IPS-NIHi7 (cell line): ENCODE results near the gene ACER3.
"Not testable (repeated sequence)": the region's sequence is repeated elsewhere in the genome, so short reads cannot be mapped to it uniquely, and the experiment has no call there.

Source experiments
- DNase-seq: peaks from one replicate; pipeline ENCODE4 v3.0.0; 2012; ENCODE audit warnings: mixed read lengths; ENCODE audit errors: extremely low spot score

The ACER3 gene

GRCh38 chr11:77057938-77058474 is 197.3 kb downstream of the ACER3 start:
- no peak for DNase-seq

GRCh38 chr11:77058900-77059299 is 198.2 kb downstream of the ACER3 start:
- DNase-seq, result no peak

- no peak for DNase-seq
Observed at GRCh38 chr11:77059806-77060205, 199.1 kb downstream of the ACER3 start.

- no peak for DNase-seq
Observed at GRCh38 chr11:77060234-77060633, 199.5 kb downstream of the ACER3 start.

- DNase-seq, result not testable (repeated sequence)
Observed at GRCh38 chr11:77061258-77061657, 200.5 kb downstream of the ACER3 start.

- no peak for DNase-seq
Observed at GRCh38 chr11:77062924-77063323, 202.2 kb downstream of the ACER3 start.

GRCh38 chr11:77063407-77063806 is 202.7 kb downstream of the ACER3 start:
- no peak for DNase-seq

GRCh38 chr11:77063861-77064260 is 203.1 kb downstream of the ACER3 start:
- no peak for DNase-seq

GRCh38 chr11:77064648-77065217 is 204.0 kb downstream of the ACER3 start:
- DNase-seq, result no peak

- DNase-seq, result no peak
Observed at GRCh38 chr11:77065878-77066228, 205.1 kb downstream of the ACER3 start.

GRCh38 chr11:77066229-77067042 is 205.7 kb downstream of the ACER3 start, which contains the start of gene CAPN5:
TSS of gene CAPN5 (plus strand) at chr11:77066971. CDS start at chr11:77084887, 17,916 bp downstream.
- peak; percentile 98 for DNase-seq

- DNase-seq, result no peak
Observed at GRCh38 chr11:77067861-77068443, 207.2 kb downstream of the ACER3 start.

GRCh38 chr11:77068457-77069335 is 208.0 kb downstream of the ACER3 start:
- DNase-seq, result no peak

GRCh38 chr11:77069336-77069968 is 208.7 kb downstream of the ACER3 start:
- DNase-seq, result no peak

GRCh38 chr11:77069969-77070582 is 209.4 kb downstream of the ACER3 start:
- DNase-seq, result no peak

GRCh38 chr11:77071077-77071476 is 210.4 kb downstream of the ACER3 start:
- no peak for DNase-seq

GRCh38 chr11:77071671-77072605 is 211.2 kb downstream of the ACER3 start:
- DNase-seq, result no peak

- no peak for DNase-seq
Observed at GRCh38 chr11:77072851-77073327, 212.2 kb downstream of the ACER3 start.

- DNase-seq, result no peak
Observed at GRCh38 chr11:77073328-77074001, 212.7 kb downstream of the ACER3 start.
